ENCODE data around the gene ACSL5.
"Not testable (repeated sequence)": the region's sequence is repeated elsewhere in the genome, so short reads cannot be mapped to it uniquely, and the experiment has no call there.

DNA sequence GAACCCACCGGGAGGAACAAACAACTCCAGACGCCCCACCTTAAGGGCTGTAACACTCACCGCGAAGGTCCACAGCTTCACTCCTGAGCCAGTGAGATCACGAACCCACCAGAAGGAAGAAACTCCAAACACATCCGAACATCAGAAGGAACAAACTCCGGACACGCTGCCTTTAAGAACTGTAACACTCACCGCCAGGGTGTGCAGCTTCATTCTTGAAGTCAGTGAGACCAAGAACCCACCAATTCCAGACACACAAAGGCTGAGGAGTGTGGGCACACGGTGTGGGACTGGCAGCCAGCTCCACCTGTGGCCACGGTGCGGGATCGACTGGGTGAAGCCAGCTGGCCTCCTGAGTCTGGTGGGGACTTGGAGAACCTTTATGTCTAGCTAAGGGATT is 2.6 kb upstream of the ACSL5 start:
- TF ChIP-seq CTCF, POLR2A, POLR2AphosphoS5 (IDR thresholded peaks at IDR 0.05): not testable (repeated sequence)

All from transverse colon (tissue), 4 donors.